SK-N-SH (cell line): Measurements from ENCODE around the gene MAP3K7.

Source experiments
- CTCF ChIP-seq: fragments of 200-600 bp; sonication (generic); IDR thresholded peaks from 2 replicates; pipeline ENCODE4 v1.6.1; 2017; ENCODE audit warnings: antibody characterized with exemption, mild to moderate bottlenecking, moderate library complexity
- EZH2phosphoT487 ChIP-seq: fragments of 200-600 bp; sonication (generic); IDR thresholded peaks from 2 replicates; pipeline ENCODE4 v1.6.1; 2017; ENCODE audit warnings: low read depth, mixed run types, mild to moderate bottlenecking, antibody characterized with exemption, moderate library complexity, borderline replicate concordance
- POLR2AphosphoS5 ChIP-seq: IDR thresholded peaks from 2 replicates; pipeline ENCODE4 v1.6.1; 2012; ENCODE audit warnings: low read depth, low read length
- RFX5 ChIP-seq: IDR thresholded peaks from 2 replicates; pipeline ENCODE4 v1.6.1; 2012; ENCODE audit warnings: mild to moderate bottlenecking, improper control_type of control experiment, low read length
- USF1 ChIP-seq: IDR thresholded peaks from 2 replicates; pipeline ENCODE4 v1.4.0; 2012; ENCODE audit warnings: low read depth, borderline replicate concordance

GRCh38 chr6:90496258-90497016, 90.4 kb downstream of the MAP3K7 start:
- TF ChIP-seq CTCF = no peak
- no peak for TF ChIP-seq EZH2phosphoT487
- TF ChIP-seq RFX5 = no peak
- TF ChIP-seq USF1 = no peak
- no peak for TF ChIP-seq POLR2AphosphoS5
